ENCODE measurements around the gene BLOC1S6. TPM values are rescaled to one million over a fixed set of nuclear protein-coding genes. Genes with fewer than 3 reads are reported as not detected.

BLOC1S6 gene
- total RNA-seq, 1 donor from 2014 or later, result 64.2 TPM

DNA sequence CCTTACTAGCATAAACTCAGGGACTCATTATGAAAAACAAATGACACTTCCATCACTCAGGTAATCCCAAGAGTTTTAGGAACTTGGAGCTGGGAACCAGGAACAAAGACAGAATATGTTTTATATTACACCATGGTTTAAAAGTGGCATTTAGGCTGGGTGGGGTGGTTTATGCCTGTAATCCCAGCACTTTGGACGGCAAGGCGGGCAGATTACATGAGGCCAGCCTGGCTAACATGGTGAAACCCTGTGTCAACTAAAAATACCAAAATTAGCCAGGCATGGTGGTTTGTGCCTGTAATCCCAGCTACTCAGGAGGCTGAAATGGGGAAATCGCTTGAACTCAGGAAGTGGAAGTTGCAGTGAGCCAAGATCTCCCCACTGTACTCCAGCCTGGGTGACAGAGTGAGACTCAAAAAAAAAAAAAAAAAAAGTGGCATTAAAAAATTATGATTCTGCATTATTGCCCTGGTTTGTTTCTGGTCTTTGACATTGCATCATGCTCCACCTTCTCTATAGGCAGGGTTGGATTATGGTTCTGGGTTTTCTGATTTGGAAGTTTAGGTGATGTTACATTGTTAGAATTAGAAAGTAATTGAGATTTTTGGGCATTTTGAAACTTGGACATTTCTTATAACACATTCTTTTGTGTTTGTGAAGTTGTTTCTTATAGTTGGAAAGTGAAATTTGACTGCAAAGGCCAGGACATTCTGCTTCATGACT is 66.7 kb downstream of the BLOC1S6 start:
- no peak overlapping the region for H3K4me2 ChIP-seq (ENCODE audit: low read length)
- peaks cover 2% of the 10 kb centered on the region for H3K9me3 Mint-ChIP-seq (ENCODE audit: unreplicated experiment)

DNA sequence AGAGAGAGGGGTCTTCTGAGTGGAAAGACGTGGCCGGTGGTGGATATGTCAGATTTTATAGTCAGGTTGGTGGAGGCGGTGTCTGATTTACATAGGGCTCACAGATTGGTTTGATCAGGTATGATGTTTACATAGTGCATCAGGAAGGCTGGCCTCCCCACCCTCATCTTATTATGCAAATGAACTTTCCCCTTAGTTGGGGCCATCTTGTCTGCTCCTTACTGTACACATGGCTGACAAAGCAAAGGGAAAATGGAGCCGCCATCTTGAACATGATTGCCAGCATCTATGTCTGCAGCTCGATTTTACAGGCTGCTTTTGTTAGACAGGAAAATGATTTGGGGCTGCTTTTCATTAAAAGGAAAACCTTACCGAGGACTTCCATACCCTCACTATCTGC is 67.6 kb downstream of the BLOC1S6 start:
- Mint-ChIP-seq H3K36me3 (ENCODE audit: low read depth, unreplicated experiment) (peaks cover 7% of the 10 kb centered on the region), H3K9me3 (ENCODE audit: unreplicated experiment) (peaks cover 3% of the 10 kb centered on the region), H3K27me3 (ENCODE audit: low read depth, unreplicated experiment) (no peaks in the 10 kb centered on the region), H3K4me1 (ENCODE audit: low read depth, unreplicated experiment) (no peaks in the 10 kb centered on the region), H3K4me3 (ENCODE audit: unreplicated experiment) (no peak overlapping the region), H3K27ac (ENCODE audit: unreplicated experiment) (no peak overlapping the region)
- Histone ChIP-seq H2AFZ (ENCODE audit: low read depth, low read length) (no peak overlapping the region), H3K36me3 (ENCODE audit: insufficient read depth, low read length) (no peaks in the 10 kb centered on the region), H3K4me2 (ENCODE audit: low read length) (no peak overlapping the region), H3K4me1 (ENCODE audit: insufficient read depth, low read length) (no peaks in the 10 kb centered on the region), H3K9me3 (ENCODE audit: insufficient read depth, low read depth, low read length) (no peaks in the 10 kb centered on the region), H4K20me1 (ENCODE audit: insufficient read depth, low read length) (no peaks in the 10 kb centered on the region), H3K9ac (ENCODE audit: low read length) (no peak overlapping the region), H3K79me2 (ENCODE audit: insufficient read depth, low read length) (no peaks in the 10 kb centered on the region), H3K27me3 (ENCODE audit: insufficient read depth, low read length) (no peaks in the 10 kb centered on the region), H3K27ac (ENCODE audit: low read depth, low read length) (no peak overlapping the region), H3K4me3 (ENCODE audit: insufficient read depth, low read depth, low read length) (no peak overlapping the region)
- no peak for DNase-seq (ENCODE audit: low read depth)
- FAIRE-seq, result no peak
- TF ChIP-seq, protein P1, sequence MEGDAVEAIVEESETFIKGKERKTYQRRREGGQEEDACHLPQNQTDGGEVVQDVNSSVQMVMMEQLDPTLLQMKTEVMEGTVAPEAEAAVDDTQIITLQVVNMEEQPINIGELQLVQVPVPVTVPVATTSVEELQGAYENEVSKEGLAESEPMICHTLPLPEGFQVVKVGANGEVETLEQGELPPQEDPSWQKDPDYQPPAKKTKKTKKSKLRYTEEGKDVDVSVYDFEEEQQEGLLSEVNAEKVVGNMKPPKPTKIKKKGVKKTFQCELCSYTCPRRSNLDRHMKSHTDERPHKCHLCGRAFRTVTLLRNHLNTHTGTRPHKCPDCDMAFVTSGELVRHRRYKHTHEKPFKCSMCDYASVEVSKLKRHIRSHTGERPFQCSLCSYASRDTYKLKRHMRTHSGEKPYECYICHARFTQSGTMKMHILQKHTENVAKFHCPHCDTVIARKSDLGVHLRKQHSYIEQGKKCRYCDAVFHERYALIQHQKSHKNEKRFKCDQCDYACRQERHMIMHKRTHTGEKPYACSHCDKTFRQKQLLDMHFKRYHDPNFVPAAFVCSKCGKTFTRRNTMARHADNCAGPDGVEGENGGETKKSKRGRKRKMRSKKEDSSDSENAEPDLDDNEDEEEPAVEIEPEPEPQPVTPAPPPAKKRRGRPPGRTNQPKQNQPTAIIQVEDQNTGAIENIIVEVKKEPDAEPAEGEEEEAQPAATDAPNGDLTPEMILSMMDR (IDR thresholded peaks at IDR 0.05; ENCODE audit: insufficient read depth, low read depth, low read length), result no peak
- TF ChIP-seq EZH2 (IDR thresholded peaks at IDR 0.05; ENCODE audit: insufficient read depth, low read length), result no peak

More for the DNA sequence above, 66.7 kb downstream of the BLOC1S6 start:
- Histone ChIP-seq H4K20me1 (ENCODE audit: insufficient read depth, low read length) (no peaks in the 10 kb centered on the region), H3K36me3 (ENCODE audit: insufficient read depth, low read length) (no peaks in the 10 kb centered on the region), H3K4me1 (ENCODE audit: insufficient read depth, low read length) (peaks cover 3% of the 10 kb centered on the region), H3K79me2 (ENCODE audit: insufficient read depth, low read length) (no peaks in the 10 kb centered on the region), H3K27ac (ENCODE audit: low read depth, low read length) (no peak overlapping the region), H3K4me3 (ENCODE audit: insufficient read depth, low read depth, low read length) (no peak overlapping the region), H3K27me3 (ENCODE audit: insufficient read depth, low read length) (no peaks in the 10 kb centered on the region), H2AFZ (ENCODE audit: low read depth, low read length) (no peak overlapping the region), H3K9me3 (ENCODE audit: insufficient read depth, low read depth, low read length) (no peaks in the 10 kb centered on the region), H3K9ac (ENCODE audit: low read length) (no peak overlapping the region)
- Mint-ChIP-seq H3K27ac (ENCODE audit: unreplicated experiment) (no peak overlapping the region), H3K36me3 (ENCODE audit: low read depth, unreplicated experiment) (peaks cover 5% of the 10 kb centered on the region), H3K4me1 (ENCODE audit: low read depth, unreplicated experiment) (peaks cover 2% of the 10 kb centered on the region), H3K27me3 (ENCODE audit: low read depth, unreplicated experiment) (no peaks in the 10 kb centered on the region), H3K4me3 (ENCODE audit: unreplicated experiment) (no peak overlapping the region)
- FAIRE-seq (no peak), DNase-seq (ENCODE audit: low read depth) (no peak)
- TF ChIP-seq, protein P1 (IDR thresholded peaks at IDR 0.05; ENCODE audit: insufficient read depth, low read depth, low read length), result no peak
- TF ChIP-seq EZH2 (IDR thresholded peaks at IDR 0.05; ENCODE audit: insufficient read depth, low read length), result no peak

DNA sequence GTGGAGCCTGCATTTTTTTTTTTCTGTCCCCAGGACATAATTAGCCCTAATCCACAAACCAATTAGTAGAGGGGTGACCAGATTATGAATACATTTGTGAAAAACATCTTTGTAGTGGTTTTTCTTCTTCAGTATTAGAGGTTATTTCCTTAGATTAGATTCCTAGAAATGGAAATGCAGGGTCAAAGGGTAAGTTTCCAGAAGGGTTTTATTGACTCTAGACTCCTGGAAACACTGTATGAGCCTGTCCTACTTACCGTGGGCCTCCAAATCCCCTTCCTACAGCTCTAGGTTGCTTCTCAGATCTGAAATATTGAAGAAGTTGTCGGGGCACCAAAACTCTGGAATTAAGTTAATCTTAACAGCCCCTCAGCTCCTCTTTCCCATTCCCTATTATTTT is 70.1 kb downstream of the BLOC1S6 start:
- Mint-ChIP-seq H3K9me3 (ENCODE audit: unreplicated experiment) (peaks cover 3% of the 10 kb centered on the region), H3K4me3 (ENCODE audit: unreplicated experiment) (no peak overlapping the region), H3K27me3 (ENCODE audit: low read depth, unreplicated experiment) (no peaks in the 10 kb centered on the region), H3K27ac (ENCODE audit: unreplicated experiment) (no peak overlapping the region), H3K36me3 (ENCODE audit: low read depth, unreplicated experiment) (peaks cover 3% of the 10 kb centered on the region), H3K4me1 (ENCODE audit: low read depth, unreplicated experiment) (no peaks in the 10 kb centered on the region)
- Histone ChIP-seq H3K27ac (ENCODE audit: low read depth, low read length) (no peak overlapping the region), H3K9me3 (ENCODE audit: insufficient read depth, low read depth, low read length) (no peaks in the 10 kb centered on the region), H3K4me1 (ENCODE audit: insufficient read depth, low read length) (no peaks in the 10 kb centered on the region), H3K4me3 (ENCODE audit: insufficient read depth, low read depth, low read length) (no peak overlapping the region), H2AFZ (ENCODE audit: low read depth, low read length) (no peak overlapping the region), H3K9ac (ENCODE audit: low read length) (no peak overlapping the region), H3K36me3 (ENCODE audit: insufficient read depth, low read length) (no peaks in the 10 kb centered on the region), H4K20me1 (ENCODE audit: insufficient read depth, low read length) (no peaks in the 10 kb centered on the region), H3K4me2 (ENCODE audit: low read length) (no peak overlapping the region), H3K79me2 (ENCODE audit: insufficient read depth, low read length) (no peaks in the 10 kb centered on the region), H3K27me3 (ENCODE audit: insufficient read depth, low read length) (no peaks in the 10 kb centered on the region)
- TF ChIP-seq, protein P1 (IDR thresholded peaks at IDR 0.05; ENCODE audit: insufficient read depth, low read depth, low read length), result no peak
- no peak for TF ChIP-seq EZH2 (IDR thresholded peaks at IDR 0.05; ENCODE audit: insufficient read depth, low read length)
- DNase-seq (ENCODE audit: low read depth) (no peak), FAIRE-seq (no peak)
